Measurements from ENCODE around the gene TNNT3.

GRCh38 chr11:1943576-1943975 is 24.1 kb downstream of the TNNT3 start:
- TF ChIP-seq GATA2 (IDR thresholded peaks at IDR 0.05; ENCODE audit: low read depth, low read length) (no peak), GATA3 (IDR thresholded peaks at IDR 0.05; ENCODE audit: low read depth, low read length) (no peak)
